DND-41 (cell line): ENCODE data around the gene PAK5.

Source experiments
- CTCF ChIP-seq: IDR thresholded peaks from 2 replicates; pipeline ENCODE4 v1.5.1; 2012; ENCODE audit warnings: borderline replicate concordance, low read length, moderate library complexity, mild to moderate bottlenecking; ENCODE audit not compliant: poor library complexity, severe bottlenecking; ENCODE audit errors: extremely low read depth
- EZH2 ChIP-seq: IDR thresholded peaks from 3 replicates; pipeline ENCODE4 v1.6.1; 2012; ENCODE audit warnings: borderline replicate concordance, low read depth, mild to moderate bottlenecking, moderate library complexity, low read length, inconsistent platforms; ENCODE audit not compliant: severe bottlenecking

DNA sequence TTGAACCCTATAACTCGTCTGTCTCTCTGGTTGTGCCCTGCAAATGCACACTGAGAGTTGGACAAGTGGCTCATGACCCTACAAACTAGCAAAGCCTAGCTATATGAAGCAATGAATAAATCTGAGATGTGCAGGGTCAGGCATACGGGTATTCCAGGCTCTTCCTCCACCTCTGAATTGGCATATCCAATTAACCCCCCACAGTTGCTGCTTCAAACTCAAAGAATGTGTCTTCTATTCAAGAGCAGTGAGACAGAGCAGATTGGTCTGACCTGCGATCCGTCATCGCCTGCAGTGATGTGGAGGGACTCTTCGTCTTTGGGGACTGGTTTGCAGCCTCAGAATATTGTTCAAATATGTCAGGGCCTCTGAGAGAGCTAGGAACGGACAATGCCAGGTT, 264.7 kb downstream of the PAK5 start:
- TF ChIP-seq EZH2, result no peak
- TF ChIP-seq CTCF, result no peak
